Activated gamma-delta T cell treated with Interleukin-2 at 50 U/mL for 16 hours (primary cell): Measurements from ENCODE around the gene LGALS9C.
"Not testable (repeated sequence)": the region's sequence is repeated elsewhere in the genome, so short reads cannot be mapped to it uniquely, and the experiment has no call there.

Experiments used
- DNase-seq: peaks from one replicate; pipeline ENCODE4 v3.0.0-alpha.2; 2020

LGALS9C gene

DNA sequence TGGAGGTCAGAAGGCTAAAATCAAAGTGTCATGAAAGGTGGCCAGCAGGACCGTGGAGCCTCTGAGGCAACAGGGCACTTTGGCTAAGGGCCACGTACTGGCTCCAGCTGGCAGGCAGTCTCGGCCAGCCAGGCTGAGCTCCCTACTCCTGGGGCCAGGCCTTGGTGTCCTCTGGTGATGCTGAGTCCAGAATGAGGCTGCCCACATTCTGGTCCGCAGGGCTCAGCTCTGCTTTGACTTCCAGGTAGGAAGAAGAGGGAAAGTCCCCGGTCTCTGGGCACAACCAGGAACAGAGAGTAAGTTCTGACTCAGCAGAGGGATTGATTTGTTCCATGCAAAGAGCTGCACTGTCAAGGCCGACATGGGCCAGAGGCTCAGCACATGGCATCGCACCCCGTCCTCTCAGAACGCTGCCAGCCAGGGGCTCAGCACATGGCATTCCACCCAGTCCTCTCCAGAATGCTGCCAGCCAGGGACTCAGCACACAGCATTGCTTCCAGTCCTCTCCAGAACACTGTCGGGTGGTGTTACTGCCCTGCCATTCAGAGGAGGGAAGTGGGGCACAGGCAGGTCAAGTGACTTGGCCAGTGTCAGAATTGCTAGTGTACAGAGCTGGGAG lies 2.5 kb downstream of the LGALS9C start:
- not testable (repeated sequence) for DNase-seq

- not testable (repeated sequence) for DNase-seq
Observed at GRCh38 chr17:18481775-18482174, 5.2 kb downstream of the LGALS9C start.

DNA sequence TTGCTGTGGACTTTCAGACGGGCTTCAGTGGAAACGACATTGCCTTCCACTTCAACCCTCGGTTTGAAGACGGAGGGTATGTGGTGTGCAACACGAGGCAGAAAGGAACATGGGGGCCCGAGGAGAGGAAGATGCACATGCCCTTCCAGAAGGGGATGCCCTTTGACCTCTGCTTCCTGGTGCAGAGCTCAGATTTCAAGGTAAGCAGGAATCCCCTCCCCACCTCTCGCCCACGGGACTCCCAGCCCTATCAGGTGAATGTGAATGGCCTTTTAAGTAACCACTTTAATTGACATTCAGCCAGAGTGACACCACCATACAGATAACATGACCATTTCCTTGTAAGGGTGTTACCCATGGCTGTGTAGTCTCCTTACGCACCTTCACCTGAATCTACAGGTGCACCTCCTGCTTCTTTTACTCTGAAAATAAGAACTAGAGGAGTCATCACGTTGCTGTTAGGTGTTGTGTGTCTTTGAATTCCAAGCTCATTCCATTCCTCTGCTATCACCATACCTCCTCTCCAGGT lies 9.4 kb downstream of the LGALS9C start:
- not testable (repeated sequence) for DNase-seq

GRCh38 chr17:18487633-18488032 lies 11.0 kb downstream of the LGALS9C start:
- not testable (repeated sequence) for DNase-seq

DNA sequence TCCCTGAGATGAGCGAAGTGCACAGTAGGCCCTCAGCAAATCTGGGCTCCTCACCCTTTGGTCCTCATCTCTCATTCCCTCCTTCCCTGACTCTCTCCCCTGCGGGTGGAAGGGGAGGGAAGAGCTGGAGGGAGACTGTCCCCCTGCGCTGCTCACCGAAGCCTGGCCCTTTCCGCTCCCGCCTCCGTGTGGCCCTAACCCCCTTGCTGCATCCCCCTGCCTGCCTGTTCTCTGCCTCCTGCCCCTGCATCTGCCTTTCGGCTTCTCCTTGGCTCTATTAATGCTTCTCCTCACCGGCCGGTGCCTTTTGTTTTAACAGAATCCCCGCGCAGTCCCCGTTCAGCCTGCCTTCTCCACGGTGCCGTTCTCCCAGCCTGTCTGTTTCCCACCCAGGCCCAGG lies 12.0 kb downstream of the LGALS9C start:
- DNase-seq, result not testable (repeated sequence)

DNA sequence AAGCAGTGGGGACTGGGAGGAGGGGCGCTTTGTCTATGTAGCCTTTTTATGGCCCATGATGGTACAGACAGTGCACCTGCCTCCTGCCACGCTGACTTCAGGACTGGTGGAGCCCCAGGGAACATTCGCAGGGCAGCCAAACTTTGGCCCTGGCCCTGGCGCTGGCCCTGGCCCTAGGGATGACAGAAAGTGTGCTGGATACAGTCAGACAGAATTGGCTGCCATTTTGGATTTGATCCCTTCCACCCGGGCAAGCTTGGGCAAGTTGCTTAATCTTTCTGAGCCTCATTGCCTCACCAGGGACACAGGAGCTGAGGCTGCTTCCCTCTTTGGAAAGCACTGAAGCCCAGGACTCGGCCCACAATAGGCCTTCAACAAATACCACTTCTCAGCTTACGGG lies 13.4 kb downstream of the LGALS9C start:
- DNase-seq, result not testable (repeated sequence)

GRCh38 chr17:18492712-18493480 lies 16.3 kb downstream of the LGALS9C start:
- not testable (repeated sequence) for DNase-seq

DNA sequence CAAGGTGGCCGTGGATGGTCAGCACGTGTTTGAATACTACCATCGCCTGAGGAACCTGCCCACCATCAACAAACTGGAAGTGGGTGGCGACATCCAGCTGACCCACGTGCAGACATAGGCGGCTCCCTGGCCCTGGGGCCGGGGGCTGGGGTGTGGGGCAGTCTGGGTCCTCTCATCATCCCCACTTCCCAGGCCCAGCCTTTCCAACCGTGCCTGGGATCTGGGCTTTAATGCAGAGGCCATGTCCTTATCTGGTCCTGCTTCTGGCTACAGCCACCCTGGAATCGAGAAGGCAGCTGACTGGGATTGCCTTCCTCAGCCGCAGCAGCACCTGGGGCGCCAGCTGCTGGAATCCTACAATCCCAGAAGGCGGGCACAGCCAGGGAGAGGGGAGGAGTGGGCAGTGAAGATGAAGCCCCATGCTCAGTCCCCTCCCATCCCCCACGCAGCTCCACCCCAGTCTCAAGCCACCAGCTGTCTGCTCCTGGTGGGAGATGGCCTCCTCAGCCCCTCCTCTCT lies 17.7 kb downstream of the LGALS9C start:
- DNase-seq, result not testable (repeated sequence)

DNA sequence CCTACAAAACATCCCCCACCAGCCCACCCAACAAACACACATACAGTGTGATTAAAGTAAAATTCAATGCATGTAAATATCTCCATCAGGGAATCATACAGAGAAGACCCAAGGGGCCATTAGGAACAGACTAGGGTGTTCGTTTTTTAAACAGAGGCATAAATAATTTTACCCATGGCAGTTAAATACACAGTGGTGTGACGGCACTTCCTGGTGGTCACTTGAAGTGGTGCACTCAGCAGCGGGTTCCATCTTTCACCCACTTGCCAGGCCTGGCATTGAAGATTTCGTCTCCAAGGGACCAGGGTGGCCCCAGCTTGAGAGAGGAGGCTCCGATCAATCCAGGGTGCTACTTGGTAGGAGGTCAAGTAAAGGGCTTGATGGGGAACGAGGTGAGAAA lies 20.5 kb downstream of the LGALS9C start:
- DNase-seq, result not testable (repeated sequence)

GRCh38 chr17:18499100-18499499 lies 22.5 kb downstream of the LGALS9C start:
- not testable (repeated sequence) for DNase-seq

DNA sequence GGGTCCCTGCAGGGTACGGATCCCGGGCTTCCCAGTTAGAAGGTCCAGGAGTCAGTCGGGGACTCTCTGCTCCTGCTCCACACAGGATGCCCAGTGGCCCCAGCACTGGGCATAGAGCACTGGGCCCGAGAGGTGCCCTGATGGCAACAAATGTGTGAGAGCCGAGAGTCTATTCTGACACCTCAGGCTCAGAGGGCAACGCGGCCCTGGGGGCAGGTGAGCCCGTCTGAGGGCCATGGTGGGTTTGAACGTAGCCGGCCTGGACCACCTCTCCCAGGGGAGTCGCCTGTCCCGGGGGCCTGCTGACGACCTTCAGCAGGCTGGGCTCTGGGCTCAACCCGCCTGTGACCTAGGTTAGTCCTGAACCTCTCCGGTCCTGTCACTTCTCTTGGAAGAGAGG lies 23.2 kb downstream of the LGALS9C start:
- not testable (repeated sequence) for DNase-seq

DNA sequence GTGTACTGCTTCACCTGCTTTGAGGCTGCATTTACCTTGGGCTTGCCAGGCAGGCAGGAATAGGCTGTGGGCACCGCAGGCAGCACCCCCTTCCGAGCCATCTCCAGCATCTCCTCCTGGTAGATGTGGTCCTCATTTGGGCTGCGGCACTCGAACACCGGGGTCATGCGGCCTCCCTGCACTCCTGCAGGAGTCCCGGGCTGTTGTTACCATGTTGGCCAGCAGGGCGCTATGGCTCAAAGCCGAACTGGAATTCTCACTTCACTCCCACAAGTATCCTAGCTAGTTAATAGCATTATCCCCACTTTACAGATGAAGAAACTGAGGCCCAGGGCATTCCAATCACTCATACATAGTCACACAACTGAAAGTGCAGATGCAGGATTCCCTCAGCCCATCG lies 23.7 kb downstream of the LGALS9C start:
- not testable (repeated sequence) for DNase-seq

GRCh38 chr17:18500816-18501215 lies 24.2 kb downstream of the LGALS9C start:
- not testable (repeated sequence) for DNase-seq

DNA sequence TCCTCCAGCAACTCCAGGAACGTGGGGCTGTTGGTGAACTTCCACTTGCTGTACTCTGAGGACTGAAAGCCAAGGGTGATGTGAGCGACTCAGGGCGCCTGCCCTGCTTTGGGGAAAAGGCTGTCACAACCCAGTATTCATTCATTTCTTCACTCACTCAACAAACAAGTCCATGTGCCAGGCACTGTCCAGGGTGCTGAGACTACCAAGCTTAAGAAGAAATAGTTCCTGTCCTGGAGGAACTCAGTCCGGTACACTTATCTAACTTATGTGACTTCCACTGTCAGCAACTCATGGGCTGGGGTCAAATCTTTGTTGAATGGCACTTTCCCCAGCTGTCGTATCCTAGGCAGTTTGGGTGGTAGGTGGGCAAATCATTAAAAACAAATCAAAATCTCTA lies 26.6 kb downstream of the LGALS9C start:
- DNase-seq, result not testable (repeated sequence)

- DNase-seq, result not testable (repeated sequence)
Observed at GRCh38 chr17:18507729-18508128, 31.1 kb downstream of the LGALS9C start.

- DNase-seq, result not testable (repeated sequence)
Observed at GRCh38 chr17:18508667-18509066, 32.1 kb downstream of the LGALS9C start.

- DNase-seq, result not testable (repeated sequence)
Observed at GRCh38 chr17:18521100-18521499, 44.5 kb downstream of the LGALS9C start.

GRCh38 chr17:18525015-18525414 lies 48.4 kb downstream of the LGALS9C start:
- DNase-seq, result not testable (repeated sequence)

DNA sequence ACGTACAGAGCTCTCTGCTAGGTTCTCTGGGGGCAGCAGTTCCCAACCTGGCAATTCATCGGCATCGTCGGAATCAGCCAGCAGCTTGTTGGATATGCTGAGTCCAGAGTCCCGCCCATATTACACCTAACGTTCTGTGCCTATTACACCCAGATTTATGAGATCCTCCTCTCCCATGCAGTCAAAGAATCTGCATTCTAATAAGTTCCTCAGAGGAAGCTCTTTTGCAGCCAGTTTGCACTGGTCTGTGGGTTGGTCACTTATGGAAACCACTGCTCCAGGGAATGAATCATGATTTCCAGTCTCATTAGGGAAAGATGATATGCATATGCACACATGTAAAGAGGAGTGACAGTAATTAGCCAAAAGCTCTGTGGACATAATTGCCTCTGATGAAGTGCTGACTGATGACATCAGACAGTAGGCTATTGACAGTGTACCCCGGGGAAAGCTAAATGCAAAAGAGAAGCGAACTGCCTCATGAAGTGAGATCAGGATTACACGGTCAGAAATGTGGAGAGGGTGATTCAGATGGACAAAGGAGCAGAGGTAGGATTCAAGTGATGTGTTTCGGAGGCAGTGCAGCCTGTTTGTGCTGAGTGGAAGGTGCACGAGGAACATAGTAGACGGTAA lies 49.7 kb downstream of the LGALS9C start:
- not testable (repeated sequence) for DNase-seq

DNA sequence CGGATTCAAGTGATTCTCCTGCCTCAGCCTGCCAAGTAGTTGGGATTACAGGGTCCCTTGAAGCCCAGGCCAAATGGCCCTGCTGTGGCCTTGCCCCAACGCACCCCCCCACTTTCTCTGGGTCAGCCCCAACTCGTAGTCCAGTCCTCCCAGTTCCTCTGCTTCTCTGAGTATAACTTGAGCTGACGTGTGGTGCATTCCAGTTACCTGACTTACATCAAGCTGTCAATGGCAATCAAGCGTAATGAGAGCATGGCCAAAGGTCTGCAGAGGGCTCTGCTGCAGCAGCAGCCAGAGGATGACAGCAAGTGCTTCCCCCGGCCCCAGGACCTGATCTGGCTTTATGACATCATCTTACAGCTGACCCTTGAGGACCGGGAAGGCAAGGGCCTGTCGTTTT lies 50.8 kb downstream of the LGALS9C start:
- not testable (repeated sequence) for DNase-seq

DNA sequence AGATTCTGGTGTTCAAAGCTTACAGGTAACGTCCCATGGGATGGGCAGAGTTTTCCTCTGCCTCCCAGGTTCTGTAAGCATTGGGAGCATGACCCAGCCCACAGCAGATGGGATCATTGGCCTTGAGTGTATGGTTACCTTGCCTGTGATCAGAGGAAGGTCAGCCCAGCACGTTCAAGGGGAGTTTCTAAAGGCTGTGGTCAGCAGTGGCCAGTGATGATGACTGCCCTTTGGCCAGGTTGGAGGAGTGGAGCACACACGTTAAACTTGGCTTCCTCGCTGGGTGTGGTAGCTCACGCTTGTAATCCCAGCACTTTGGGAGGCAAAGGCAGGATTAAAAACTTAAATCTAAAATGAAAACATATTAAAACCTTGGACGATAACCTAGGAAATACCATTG lies 51.8 kb downstream of the LGALS9C start:
- DNase-seq, result not testable (repeated sequence)

GRCh38 chr17:18528899-18529500 lies 52.4 kb downstream of the LGALS9C start:
- not testable (repeated sequence) for DNase-seq

- not testable (repeated sequence) for DNase-seq
Observed at GRCh38 chr17:18530405-18530804, 53.8 kb downstream of the LGALS9C start.
